Lower leg skin (tissue), 3 donors: ENCODE measurements around the gene MCOLN1.

Source experiments
- POLR2A ChIP-seq, 2 donors: fragments of 450-650 bp; IDR thresholded peaks; one replicate each; pipeline ENCODE4 v1.6.1; 2016 to 2017; ENCODE audit warnings: antibody characterized with exemption in 2 of 2, mild to moderate bottlenecking in 1 of 2, moderate library complexity in 1 of 2
- TF ChIP-seq, protein P1 (sequence below), 3 donors: fragments of 450-650 bp; IDR thresholded peaks; one replicate each; pipeline ENCODE4 v1.5.1; 2016; ENCODE audit warnings: antibody characterized with exemption in 3 of 3, mild to moderate bottlenecking in 3 of 3, moderate library complexity in 2 of 3

- no peak for TF ChIP-seq POLR2A (IDR thresholded peaks at IDR 0.05)
- TF ChIP-seq, protein P1, sequence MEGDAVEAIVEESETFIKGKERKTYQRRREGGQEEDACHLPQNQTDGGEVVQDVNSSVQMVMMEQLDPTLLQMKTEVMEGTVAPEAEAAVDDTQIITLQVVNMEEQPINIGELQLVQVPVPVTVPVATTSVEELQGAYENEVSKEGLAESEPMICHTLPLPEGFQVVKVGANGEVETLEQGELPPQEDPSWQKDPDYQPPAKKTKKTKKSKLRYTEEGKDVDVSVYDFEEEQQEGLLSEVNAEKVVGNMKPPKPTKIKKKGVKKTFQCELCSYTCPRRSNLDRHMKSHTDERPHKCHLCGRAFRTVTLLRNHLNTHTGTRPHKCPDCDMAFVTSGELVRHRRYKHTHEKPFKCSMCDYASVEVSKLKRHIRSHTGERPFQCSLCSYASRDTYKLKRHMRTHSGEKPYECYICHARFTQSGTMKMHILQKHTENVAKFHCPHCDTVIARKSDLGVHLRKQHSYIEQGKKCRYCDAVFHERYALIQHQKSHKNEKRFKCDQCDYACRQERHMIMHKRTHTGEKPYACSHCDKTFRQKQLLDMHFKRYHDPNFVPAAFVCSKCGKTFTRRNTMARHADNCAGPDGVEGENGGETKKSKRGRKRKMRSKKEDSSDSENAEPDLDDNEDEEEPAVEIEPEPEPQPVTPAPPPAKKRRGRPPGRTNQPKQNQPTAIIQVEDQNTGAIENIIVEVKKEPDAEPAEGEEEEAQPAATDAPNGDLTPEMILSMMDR (IDR thresholded peaks at IDR 0.05) = no peak
Measured at GRCh38 chr19:7515110-7515644, 7.2 kb upstream of the MCOLN1 start.
